HEK293 (cell line): ENCODE results near the gene ZNF486.

Experiments used
- ATF2 ChIP-seq: fragments of 450-650 bp; formaldehyde crosslinking; IDR thresholded peaks from 2 replicates; pipeline ENCODE4 v1.5.1; 2016; ENCODE audit warnings: missing biosample characterization, missing genetic modification characterization, low read depth
- CTCF ChIP-seq: fragments of 450-650 bp; formaldehyde crosslinking; IDR thresholded peaks from 2 replicates; pipeline ENCODE4 v1.5.1; 2016; ENCODE audit warnings: missing biosample characterization, missing genetic modification characterization
- HOXA7 ChIP-seq: sonication (generic); formaldehyde crosslinking; IDR thresholded peaks from 2 replicates; pipeline ENCODE4 v1.8.1; 2022; ENCODE audit warnings: missing genetic modification reagents, borderline replicate concordance
- PATZ1 ChIP-seq: fragments of 450-650 bp; formaldehyde crosslinking; IDR thresholded peaks from 2 replicates; pipeline ENCODE4 v1.5.1; 2016; ENCODE audit warnings: missing biosample characterization, missing genetic modification characterization
- TCF7L2 ChIP-seq: IDR thresholded peaks from 2 replicates; pipeline ENCODE4 v1.6.1; 2011; ENCODE audit warnings: low read depth, mild to moderate bottlenecking, inconsistent platforms, low read length, moderate library complexity, borderline replicate concordance
- ZBTB10 ChIP-seq: fragments of 450-650 bp; formaldehyde crosslinking; IDR thresholded peaks from 2 replicates; pipeline ENCODE4 v1.5.1; 2016; ENCODE audit warnings: missing biosample characterization, missing genetic modification characterization
- ZBTB17 ChIP-seq: fragments of 450-650 bp; formaldehyde crosslinking; IDR thresholded peaks from 2 replicates; pipeline ENCODE4 v1.5.1; 2016; ENCODE audit warnings: missing biosample characterization, missing genetic modification characterization
- ZBTB21 ChIP-seq: fragments of 450-650 bp; formaldehyde crosslinking; IDR thresholded peaks from 2 replicates; pipeline ENCODE4 v1.5.1; 2017; ENCODE audit warnings: missing biosample characterization, missing genetic modification characterization
- ZBTB26 ChIP-seq: fragments of 450-650 bp; formaldehyde crosslinking; optimal IDR thresholded peaks from 2 replicates; pipeline ENCODE3; 2016; ENCODE audit warnings: missing biosample characterization, mild to moderate bottlenecking, missing genetic modification characterization
- ZBTB7A ChIP-seq: fragments of 450-650 bp; formaldehyde crosslinking; IDR thresholded peaks from 2 replicates; pipeline ENCODE4 v1.5.1; 2016; ENCODE audit warnings: low read depth, missing biosample characterization, missing genetic modification characterization
- ZNF132 ChIP-seq: fragments of 450-650 bp; formaldehyde crosslinking; IDR thresholded peaks from 2 replicates; pipeline ENCODE4 v1.5.1; 2017; ENCODE audit warnings: missing biosample characterization, missing genetic modification characterization, borderline replicate concordance
- ZNF398 ChIP-seq: fragments of 450-650 bp; formaldehyde crosslinking; IDR thresholded peaks from 2 replicates; pipeline ENCODE4 v1.5.1; 2017; ENCODE audit warnings: missing biosample characterization, missing genetic modification characterization
- ZNF529 ChIP-seq: fragments of 450-650 bp; formaldehyde crosslinking; IDR thresholded peaks from 2 replicates; pipeline ENCODE4 v1.5.1; 2017; ENCODE audit warnings: missing genetic modification characterization, missing biosample characterization; ENCODE audit not compliant: insufficient replicate concordance
- ZNF560 ChIP-seq: fragments of 450-650 bp; formaldehyde crosslinking; IDR thresholded peaks from 2 replicates; pipeline ENCODE4 v1.5.1; 2017; ENCODE audit warnings: missing biosample characterization, missing genetic modification characterization, borderline replicate concordance

GRCh38 chr19:20167020-20167644, at the start of gene ZNF486:
- TF ChIP-seq CTCF (tag by site-specific recombination) (no peak), ZNF529 (tag by site-specific recombination) (no peak), ZBTB17 (tag by site-specific recombination) (no peak), ZNF560 (no peak), HOXA7 (CRISPR knock-in tag) (no peak), ZBTB26 (tag by site-specific recombination) (no peak), ZBTB7A (tag by site-specific recombination) (no peak), TCF7L2 (no peak), ZBTB21 (tag by site-specific recombination) (no peak), ZNF132 (tag by site-specific recombination) (no peak), ATF2 (no peak), ZNF398 (tag by site-specific recombination) (no peak), ZBTB10 (tag by site-specific recombination) (no peak), PATZ1 (tag by site-specific recombination) (no peak)
